ENCODE results near the gene CCND1. TPM values are rescaled to one million over a fixed set of nuclear protein-coding genes. Genes with fewer than 3 reads are reported as not detected.

Gene CCND1
- total and polyA plus RNA-seq, 9 of the 15 experiments (the other 6 are each of a cell fraction or from before 2014, with no cell fraction given): 0.04 to 23.3 (median 3.8) TPM

GRCh38 chr11:69605737-69606526 is 35.0 kb upstream of the CCND1 start:
- H3K27me3 ChIP-seq (ENCODE audit: control insufficient read depth in 2 of 2, insufficient read depth in 2 of 2, low read length in 2 of 2): peaks cover 27 to 65% of the 10 kb centered on the region in 2 experiments
- WGBS (ENCODE audit: insufficient coverage, low coverage, missing lambda C conversion rate): 4% methylated on average over 18 of the region's 18 CpGs
- H3K27ac ChIP-seq (ENCODE audit: extremely low read depth, low read depth, low read length): no peak overlapping the region
- H3K4me1 ChIP-seq (replicated peaks in 1 of 2; ENCODE audit: control insufficient read depth in 2 of 2, insufficient read depth in 2 of 2, low read length in 2 of 2): no peaks in the 10 kb centered on the region
- ChIA-PET POLR2A (interaction anchor here (0.7 kb wide), 1 partner anchor 21 kb away, joined by 4 read pairs; no protein-coding TSS in a partner anchor), CTCF (ENCODE audit: low intra/inter-chr PET ratio) (no interaction called here)
- no peak overlapping the region for H3K9ac ChIP-seq (ENCODE audit: insufficient read depth in 1 of 2, low read depth in 2 of 2, low read length in 2 of 2)
- H3K36me3 ChIP-seq (ENCODE audit: control insufficient read depth, insufficient read depth, low read length): no peaks in the 10 kb centered on the region
- ATAC-seq (no peak), FAIRE-seq (no peak), DNase-seq (ENCODE audit: extremely low read depth in 1 of 4, low spot score in 3 of 4) (no peak)
- H3K4me2 ChIP-seq (ENCODE audit: insufficient read depth, low read length): no peak overlapping the region
- no peak overlapping the region for H3K4me3 ChIP-seq
- H3K9me3 ChIP-seq (replicated peaks; ENCODE audit: control insufficient read depth, insufficient read depth, low read depth, low read length): no peaks in the 10 kb centered on the region
- H4K20me1 ChIP-seq (replicated peaks; ENCODE audit: control insufficient read depth, insufficient read depth, low read length): no peaks in the 10 kb centered on the region; the same call in 1 of the 2 replicates
- H3K79me2 ChIP-seq (ENCODE audit: control insufficient read depth, insufficient read depth, low read length): no peaks in the 10 kb centered on the region
- intact Hi-C loops (cut with micrococcal nuclease) (no loop called here), in situ Hi-C loops (cut with MboI) (no loop called here)
- H2AFZ ChIP-seq (ENCODE audit: low read depth, low read length): no peak overlapping the region
- no TSS peak for BruUV-seq (replicated peaks)
- no peaks in the 10 kb centered on the region for H3K9me1 ChIP-seq (ENCODE audit: control insufficient read depth, insufficient read depth, low read length)
- TF ChIP-seq SPI1 (IDR thresholded peaks at IDR 0.05; ENCODE audit: borderline replicate concordance, low read depth, low read length) (no peak), ZBTB5 (IDR thresholded peaks at IDR 0.05) (no peak), BRCA1 (IDR thresholded peaks at IDR 0.05) (no peak), BRCA1 (CRISPR knock-in tag; IDR thresholded peaks at IDR 0.05) (no peak), CBX5 (IDR thresholded peaks at IDR 0.05; ENCODE audit: borderline replicate concordance, low read depth) (no peak), ELF1 (tag; IDR thresholded peaks at IDR 0.05) (no peak), HDGF (IDR thresholded peaks at IDR 0.05) (no peak), ZNF76 (CRISPR knock-in tag; IDR thresholded peaks at IDR 0.05; ENCODE audit: borderline replicate concordance) (no peak), MAFK (IDR thresholded peaks at IDR 0.05; ENCODE audit: low read length) (no peak), E2F1 (CRISPR knock-in tag; IDR thresholded peaks at IDR 0.05) (no peak), ZNF143 (CRISPR knock-in tag; IDR thresholded peaks at IDR 0.05) (no peak), ZNF197 (CRISPR knock-in tag; IDR thresholded peaks at IDR 0.05; ENCODE audit: low read depth) (no peak), CBFA2T2 (conservative IDR thresholded peaks at IDR 0.05) (no peak), RBM34 (IDR thresholded peaks at IDR 0.05; ENCODE audit: borderline replicate concordance, insufficient read depth, low read length) (no peak), ZFP36 (IDR thresholded peaks at IDR 0.05; ENCODE audit: low read depth, low read length, partially characterized antibody) (no peak), CREB3L1 (IDR thresholded peaks at IDR 0.05; ENCODE audit: borderline replicate concordance, low read depth) (no peak), ARID3A (IDR thresholded peaks at IDR 0.05; ENCODE audit: borderline replicate concordance, low read depth, low read length) (no peak)
